HG03378 (cell line): Measurements from ENCODE around the gene CHST14.

ENCODE experiments used
- ATAC-seq: cut with Tn5 transposase; IDR thresholded peaks from one replicate; pipeline ENCODE4 v1.9.1; 2021; ENCODE audit warnings: mild to moderate bottlenecking, moderate library complexity; ENCODE audit not compliant: unreplicated experiment

CHST14 gene

DNA sequence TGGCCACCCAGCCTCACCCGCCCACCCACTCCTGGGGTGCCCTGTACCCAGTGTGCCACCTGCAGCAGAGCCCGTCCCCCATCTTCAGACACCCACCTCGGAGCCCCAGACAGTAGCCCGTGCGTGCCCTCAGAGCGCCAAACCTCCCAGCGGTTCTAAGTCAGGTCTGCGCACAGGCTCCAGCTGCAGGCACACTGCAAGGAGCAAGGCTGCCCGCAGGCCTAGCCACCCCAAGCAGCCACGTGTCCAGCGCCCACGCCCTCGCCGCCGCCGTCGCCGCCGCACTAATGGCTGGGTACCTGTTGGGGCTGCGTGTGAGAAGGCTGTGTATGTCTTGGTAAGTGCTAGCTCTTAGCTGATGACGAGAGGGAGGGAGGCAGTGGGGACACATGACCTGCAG is 8.8 kb upstream of the CHST14 start:
- ATAC-seq, result no peak

DNA sequence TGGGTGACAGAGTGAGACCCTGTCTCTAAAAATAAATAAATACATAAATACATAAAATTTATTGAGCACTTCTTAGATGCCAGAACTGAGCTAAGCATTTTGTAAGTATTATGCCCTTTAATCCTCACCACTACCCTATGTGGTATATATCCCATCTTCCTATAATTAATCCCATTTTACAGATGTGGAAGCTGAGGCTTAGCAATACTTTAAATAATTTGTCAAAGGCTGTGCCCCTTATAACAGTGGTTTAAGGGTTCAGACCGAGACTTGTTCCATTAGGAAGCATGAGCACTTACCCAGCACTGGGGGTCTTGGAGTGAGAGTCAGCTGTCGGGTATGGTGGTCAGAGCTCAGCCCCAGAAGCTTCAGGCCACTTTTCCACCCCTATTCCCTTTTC is 7.5 kb upstream of the CHST14 start:
- no peak for ATAC-seq

DNA sequence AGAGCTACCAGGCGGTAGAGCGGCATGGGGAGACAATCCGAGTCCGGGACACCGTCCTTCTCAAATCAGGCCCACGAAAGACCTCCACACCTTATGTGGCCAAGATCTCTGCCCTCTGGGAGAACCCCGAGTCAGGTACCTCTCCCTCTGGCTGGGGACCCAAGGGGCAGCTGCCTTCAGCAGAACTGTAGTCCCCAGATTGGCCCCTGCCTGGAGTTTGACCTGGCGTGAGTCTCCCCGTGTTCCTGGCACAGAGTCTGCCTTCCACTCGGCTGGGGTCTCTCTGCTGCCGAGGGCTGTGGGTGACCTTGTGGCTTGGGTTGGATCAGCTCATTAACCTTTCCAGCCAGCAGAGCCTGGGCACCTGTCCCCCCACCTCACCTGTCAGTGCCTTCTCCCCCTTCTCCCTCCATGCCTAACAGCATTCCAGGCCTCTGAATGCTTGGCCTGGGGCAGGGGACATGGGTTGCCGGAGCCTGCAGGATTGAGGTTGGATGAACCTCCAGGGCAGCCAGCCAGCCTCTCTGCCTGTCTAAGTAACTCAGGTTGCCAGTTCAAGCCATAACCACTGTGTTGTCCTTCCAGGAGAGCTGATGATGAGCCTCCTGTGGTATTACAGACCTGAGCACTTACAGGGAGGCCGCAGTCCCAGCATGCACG is 6.8 kb upstream of the CHST14 start:
- ATAC-seq, result no peak

DNA sequence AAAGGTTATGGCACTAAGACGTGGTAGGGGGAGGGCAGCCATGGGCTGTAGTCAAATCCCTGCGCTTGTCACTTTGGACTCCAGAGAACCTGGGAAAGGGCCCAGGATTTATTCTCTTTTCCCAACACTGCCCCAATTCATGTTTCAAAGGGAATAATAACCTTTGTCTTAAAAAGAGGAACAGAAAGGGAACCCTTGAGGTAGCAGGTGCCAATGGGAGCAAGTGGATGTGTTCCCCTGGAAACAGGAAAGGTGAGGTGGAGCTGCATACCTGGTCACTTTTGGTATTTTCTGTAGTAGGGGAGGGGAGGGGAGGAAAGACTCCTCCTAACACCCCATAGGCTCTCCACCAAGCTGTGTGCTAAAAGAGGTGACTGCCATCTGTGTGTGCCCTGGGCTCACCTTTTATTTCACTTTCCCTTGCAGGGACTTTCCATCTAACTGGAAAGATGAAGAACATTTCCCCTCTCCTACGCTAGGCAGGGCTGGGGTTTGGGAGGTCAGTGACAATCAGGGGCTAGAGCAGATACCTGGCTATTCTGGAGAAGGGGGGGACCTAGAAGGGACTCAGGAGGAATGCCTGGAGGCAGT is 6.1 kb upstream of the CHST14 start:
- ATAC-seq, result no peak

DNA sequence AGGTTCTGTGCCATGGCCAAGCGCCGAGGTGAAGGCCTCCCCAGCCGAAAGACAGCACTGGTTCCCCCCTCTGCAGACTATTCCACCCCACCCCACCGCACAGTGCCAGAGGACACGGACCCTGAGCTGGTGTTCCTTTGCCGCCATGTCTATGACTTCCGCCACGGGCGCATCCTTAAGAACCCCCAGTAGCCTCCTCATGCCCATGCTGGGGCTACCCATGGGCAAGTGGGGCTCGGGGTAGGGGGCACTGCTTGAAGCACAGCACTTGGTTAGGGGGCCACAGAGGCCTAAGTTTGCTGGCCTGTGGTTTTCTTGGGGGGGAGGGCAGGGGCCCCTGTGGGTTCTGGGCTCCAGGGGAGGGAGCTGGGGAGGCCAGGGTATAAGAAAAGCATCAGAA is 4.8 kb upstream of the CHST14 start:
- ATAC-seq, result no peak

DNA sequence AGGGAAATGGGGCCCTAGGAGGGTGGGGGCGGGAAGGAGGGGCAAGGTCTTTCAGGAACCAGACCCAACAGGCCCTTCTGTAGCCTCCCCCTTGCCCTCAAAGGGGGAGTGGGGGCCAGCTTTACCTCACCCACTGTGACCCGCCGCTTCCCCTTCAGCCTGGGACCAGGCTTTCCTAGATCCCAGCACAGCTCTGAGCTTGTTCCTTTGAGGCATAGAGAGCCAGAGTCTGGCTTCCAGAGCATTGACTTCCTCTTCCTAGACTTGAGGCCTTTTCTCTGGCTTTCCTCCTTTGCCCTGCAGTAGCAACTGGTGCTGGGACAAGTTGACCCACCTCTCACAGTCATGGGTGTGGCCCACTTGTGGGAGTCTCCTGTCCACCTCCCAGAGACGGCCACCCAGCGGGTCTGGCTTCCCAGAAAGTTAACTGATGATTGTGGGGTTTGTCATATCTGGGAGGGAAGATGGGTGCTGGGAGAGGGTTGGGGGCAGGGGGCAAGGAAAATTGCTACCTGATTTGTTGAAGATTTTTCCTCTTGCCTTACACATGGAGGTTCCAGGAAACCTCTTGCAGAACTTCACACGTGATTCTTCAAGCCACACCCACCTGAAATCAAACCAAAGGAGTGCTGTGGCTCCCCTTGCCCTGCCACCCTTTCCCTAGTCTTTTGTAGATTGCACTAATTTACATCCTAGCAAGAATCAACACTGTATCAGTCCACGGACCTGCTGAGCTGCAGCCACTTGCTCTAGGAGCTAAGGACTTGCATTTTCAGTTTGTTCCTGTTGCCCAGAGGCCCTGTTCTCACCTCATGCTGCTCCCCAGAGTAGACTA is 4.1 kb upstream of the CHST14 start:
- no peak for ATAC-seq

DNA sequence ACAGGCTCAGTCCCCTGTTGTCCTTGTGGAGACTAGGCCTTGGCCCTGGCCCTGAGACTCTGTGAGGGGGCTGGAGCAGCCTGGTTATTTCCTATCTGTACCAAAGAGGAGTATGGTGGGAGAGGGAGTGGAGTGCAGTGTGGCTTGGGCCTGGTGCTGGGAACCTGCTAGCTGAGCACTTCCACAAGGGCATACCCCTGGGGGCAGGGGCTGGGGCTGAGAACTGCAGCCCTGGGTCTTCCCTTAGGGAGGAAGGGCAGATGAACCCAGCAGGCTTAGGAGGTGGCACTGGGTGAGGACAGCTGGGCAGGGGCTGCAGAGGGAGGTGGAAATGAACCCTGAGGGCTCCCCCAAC is 3.5 kb upstream of the CHST14 start:
- no peak for ATAC-seq

DNA sequence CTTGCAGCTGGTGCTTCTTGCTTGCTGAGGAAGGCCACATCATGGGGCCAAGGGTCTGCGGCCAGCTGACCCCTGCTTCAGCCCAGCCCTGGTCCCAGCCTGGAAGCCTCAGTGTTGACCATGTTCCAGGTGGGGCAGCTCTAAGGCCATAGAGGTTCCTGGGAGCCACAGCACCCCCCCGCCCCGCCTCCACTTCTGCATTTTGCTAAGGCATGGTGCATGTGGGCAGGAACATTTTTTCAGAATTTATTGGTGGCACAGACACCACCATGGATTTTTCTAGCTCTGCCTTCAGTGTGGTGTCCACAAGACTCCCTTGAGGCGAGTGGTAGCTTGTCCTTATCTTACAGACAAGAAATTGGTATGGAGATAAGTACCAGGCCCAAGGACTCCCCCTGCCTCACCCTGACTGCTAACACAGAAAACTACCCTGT is 1.9 kb upstream of the CHST14 start:
- ATAC-seq, result no peak

DNA sequence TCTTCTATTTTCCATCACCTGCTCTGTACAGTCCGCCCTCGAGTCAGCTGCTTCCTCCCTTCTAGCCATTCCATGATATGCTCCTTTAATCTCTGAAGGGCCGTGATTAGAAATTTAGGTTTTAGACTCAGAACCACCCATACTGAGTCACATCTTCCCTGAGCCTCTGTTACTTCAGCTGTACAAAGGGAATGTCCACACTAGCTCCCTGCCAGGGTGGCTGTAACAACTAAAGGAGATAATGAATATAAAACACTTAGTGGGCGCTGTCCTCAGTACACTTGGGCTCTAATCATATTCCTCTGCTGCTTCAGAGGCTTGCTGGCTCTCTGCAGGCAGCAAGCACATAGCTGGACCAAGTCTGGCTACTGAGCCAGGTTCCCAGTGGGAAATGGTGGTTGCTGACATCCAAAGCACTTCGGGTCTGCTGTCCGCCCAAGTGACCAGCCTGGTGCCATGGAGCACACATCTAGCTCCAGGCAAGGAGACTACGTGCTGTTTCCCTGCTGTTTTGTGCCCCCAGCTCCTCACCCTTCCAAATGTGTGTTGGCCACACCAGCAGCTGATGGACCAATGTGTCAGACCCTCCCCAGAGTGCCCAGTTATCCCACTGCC is 901 bp upstream of the CHST14 start:
- no peak for ATAC-seq

DNA sequence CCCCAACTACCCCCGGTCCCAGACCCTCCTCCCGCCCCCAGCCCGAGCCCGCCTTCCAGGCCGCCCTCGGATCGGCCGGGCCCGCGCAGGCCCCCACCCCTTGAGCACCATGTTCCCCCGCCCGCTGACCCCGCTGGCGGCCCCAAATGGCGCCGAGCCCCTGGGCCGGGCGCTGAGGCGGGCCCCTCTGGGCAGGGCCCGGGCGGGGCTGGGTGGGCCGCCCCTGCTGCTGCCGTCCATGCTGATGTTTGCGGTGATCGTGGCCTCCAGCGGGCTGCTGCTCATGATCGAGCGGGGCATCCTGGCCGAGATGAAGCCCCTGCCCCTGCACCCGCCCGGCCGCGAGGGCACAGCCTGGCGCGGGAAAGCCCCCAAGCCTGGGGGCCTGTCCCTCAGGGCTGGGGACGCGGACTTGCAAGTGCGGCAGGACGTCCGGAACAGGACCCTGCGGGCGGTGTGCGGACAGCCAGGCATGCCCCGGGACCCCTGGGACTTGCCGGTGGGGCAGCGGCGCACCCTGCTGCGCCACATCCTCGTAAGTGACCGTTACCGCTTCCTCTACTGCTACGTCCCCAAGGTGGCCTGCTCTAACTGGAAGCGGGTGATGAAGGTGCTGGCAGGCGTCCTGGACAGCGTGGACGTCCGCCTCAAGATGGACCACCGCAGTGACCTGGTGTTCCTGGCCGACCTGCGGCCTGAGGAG is 472 bp downstream of the CHST14 start:
- ATAC-seq, result no peak

DNA sequence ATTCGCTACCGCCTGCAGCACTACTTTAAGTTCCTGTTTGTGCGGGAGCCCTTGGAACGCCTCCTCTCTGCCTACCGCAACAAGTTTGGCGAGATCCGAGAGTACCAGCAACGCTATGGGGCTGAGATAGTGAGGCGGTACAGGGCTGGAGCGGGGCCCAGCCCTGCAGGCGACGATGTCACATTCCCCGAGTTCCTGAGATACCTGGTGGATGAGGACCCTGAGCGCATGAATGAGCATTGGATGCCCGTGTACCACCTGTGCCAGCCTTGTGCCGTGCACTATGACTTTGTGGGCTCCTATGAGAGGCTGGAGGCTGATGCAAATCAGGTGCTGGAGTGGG is 995 bp downstream of the CHST14 start:
- no peak for ATAC-seq

DNA sequence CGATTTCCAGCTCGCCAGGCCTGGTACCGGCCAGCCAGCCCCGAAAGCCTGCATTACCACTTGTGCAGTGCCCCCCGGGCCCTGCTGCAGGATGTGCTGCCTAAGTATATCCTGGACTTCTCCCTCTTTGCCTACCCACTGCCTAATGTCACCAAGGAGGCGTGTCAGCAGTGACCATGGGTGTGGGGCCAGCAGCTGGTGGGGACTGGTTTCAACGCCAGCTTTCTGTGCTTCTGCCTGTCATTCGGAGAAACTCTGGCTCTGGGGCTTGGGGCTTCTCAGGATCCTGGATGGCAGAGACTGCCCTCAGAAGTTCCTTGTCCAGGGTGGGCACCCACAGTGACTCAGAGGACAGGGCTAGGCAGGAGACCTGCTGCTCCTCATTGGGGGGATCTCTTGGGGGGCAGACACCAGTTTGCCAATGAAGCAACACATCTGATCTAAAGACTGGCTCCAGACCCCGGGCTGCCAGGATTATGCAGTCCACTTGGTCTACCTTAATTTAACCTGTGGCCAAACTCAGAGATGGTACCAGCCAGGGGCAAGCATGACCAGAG is 1.5 kb downstream of the CHST14 start:
- no peak for ATAC-seq

DNA sequence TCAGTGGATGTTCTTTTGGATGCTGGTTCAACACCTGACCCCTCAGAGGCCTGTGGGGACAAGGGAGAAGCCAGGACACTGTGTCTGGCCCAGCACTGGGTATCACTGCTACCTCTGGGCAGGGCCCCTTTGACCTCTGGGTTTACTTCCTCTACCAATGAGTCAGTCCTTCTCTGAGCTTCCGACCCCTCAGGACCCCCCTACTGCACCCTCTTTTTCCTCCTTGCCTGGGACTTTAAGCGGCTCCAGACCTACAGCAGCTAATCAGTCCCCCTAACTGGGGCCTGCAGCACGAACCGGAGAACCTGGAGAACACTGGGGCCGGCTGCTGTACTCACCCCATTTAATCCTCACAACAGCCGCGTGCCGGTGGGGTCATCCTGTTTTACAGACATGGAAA is 3.8 kb downstream of the CHST14 start:
- no peak for ATAC-seq

DNA sequence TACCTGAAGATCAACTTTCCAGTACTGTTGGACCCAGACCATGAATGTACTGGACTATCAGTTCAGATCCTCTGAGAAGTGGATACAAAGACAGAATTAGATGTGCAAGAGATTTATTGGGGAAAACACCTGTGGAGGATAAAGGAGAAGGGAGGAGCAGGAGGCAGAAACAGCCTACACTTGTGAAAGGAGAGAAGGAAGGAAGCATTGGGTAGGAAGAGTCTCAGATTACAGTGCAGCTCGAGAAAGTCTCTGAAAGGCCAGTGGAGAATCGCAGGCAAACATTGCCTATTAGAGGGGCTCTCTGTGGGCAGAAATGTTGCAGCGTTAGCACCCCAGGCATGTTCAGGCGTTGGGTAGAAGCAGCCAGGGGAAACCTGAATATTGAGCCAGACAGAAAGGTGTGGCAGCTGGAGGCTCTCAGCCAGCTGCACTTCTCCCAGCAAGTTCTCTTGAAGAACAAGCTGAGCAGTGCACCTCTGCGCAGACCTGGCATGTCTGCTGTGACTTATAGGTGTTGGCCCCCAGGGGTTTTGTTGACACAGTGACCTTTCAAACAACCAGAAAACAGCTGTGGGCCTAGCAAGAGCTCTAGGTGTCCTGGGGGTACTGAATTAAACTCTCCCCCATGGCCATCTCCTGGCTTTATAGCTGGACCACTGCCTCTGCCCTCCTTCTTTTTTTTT is 7.0 kb downstream of the CHST14 start:
- ATAC-seq, result no peak

DNA sequence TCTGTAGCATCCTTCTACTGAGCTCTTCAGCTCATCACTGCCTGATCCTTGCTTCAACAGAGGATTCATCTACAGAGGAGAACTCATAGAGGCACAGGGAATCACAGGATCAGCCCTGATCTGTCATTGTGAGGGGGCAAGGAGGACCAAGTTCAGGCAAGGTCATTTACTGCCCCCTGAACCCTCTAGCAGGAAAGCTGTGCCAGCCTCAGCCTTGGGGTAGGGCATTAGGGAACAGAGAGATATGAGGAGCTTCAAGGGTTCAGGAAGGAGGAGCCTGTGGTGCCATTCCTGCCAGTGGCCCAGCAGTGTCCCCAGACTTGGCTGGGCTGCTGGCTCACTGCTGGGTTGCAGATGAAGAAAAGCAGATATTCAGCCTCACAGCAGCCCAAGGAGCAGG is 8.2 kb downstream of the CHST14 start:
- no peak for ATAC-seq

DNA sequence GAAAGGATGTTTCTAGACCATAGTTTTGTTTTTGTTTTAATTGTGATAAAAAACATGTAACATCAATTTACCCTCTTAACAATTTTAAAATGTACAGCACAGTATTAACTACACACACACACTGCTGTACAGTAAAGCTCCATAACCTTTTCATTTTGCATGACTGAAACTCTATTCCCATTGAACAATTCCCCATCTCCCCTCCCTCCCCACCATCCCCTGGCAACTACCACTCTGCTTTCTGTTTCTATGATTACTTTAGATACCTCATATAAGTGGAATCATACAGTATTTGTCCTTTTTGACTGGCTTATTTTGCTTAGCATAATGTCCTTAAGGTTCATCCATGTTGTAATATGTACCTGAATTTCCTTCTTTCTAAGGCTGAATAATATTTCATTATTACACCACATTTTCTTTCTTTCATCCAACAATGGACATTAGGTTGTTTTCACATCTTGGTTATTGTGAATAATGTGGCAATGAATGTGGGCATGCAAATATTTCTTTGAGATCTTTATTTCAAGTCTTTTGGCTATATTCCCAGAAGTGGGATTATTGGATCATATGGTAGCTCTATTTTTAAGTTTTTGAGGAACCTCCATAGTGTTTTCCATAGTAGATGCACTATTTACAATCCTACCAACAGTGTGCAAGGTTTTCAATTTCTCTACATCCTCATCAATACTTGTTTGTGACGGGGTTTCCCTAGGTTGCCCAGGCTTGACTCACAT is 10.7 kb downstream of the CHST14 start:
- ATAC-seq, result no peak

DNA sequence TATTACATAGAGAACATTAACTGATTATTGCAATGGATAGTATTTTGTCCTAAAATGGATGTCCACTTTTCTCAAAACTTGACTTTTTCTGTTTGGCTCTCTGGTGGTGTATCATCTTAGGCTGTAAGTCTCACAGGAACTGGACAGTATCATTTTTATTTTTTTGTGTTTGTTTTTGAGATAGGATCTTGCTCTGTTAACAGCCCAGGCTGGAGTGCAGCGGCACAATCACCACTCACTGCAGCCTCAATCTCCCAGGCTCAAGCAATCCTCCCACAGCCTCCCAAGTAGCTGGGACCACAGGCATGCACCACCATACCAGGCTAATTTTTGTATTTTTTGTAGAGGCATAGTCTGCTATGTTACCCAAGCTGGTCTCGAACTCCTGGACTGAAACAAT is 13.1 kb downstream of the CHST14 start:
- no peak for ATAC-seq

DNA sequence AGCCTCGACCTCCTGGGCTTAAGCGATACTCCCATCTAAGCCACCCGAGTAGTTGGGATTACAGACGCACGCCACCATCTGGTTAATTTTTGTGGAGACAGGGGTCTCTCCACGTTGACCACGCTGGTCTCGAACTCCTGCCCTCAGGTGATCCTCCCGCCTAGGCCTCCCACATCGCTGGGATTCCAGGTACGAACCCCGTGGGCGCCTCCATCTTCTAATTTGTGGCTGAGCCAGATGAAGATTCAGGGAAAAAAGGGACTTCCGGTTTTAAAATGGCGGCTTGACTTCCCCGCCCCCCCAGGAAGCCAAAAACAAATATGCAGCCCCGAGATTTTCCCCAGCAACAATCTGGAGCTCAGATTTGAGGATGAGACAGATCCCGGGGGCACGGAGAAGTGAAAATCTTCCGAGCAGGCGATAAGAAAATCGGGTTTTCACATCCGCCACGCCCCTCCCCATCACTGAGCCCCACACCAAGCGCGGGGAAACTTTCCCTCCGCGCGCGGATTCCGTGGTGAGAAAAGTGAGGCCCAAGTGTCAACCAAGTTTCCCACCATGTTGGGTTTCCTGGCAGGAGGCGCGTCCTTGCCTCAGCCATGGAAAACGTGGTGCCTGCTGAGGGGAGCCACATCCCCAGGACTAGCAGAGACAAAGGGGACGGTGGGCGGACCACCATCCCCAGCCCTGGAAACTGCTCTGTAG is 15.4 kb downstream of the CHST14 start:
- ATAC-seq, result no peak
